Fibroblast of skin of left quadriceps (primary cell): ENCODE results near the gene LRIT3.

Source experiments
- DNase-seq, 2 experiments: peaks; one replicate each; pipeline ENCODE4 v3.0.0-alpha.2; 2013; ENCODE audit warnings: low read depth in 2 of 2

Gene LRIT3

DNA sequence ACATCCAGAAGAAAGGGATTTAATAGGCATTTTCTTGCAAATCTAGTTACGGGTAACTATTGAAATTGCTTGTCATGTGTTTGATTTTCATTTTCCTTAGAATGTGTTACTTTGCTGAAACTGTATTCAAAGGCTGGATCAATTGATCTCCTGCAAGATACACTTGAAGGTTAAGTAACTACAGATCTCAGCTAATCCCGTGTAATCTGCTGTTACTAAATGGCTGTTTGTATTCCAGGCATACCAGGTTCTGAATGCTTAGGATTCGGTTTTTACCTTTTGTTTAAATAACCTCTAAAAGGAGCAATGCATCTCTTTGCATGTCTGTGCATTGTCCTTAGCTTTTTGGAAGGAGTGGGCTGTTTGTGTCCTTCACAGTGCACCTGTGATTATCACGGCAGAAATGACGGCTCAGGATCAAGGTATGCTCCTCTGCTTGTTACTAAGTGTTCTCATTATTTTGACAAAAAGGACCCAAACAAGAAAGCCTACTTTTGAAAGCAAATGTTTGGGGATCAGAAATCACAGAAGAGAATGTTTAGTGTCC lies at the start of gene LRIT3:
Gene LRIT3, plus strand, starts transcription at position 212 of the 547 bp plus-strand sequence. Its CDS starts 95 bp downstream, at position 307.
- DNase-seq: no peak

- DNase-seq: no peak
These were observed 49.0 kb upstream of the LRIT3 start for GRCh38 chr4:109798866-109799265.

- DNase-seq: no peak
These were observed 46.7 kb upstream of the LRIT3 start for GRCh38 chr4:109801099-109801789.

- DNase-seq: peak; percentile 70 to 76
These were observed 46.0 kb upstream of the LRIT3 start, which contains the start of gene CFI for GRCh38 chr4:109801895-109802319. CFI (minus strand) TSS chr4:109801999; CDS start chr4:109801971, 28 bp downstream.

- peak; percentile 63 to 67 for DNase-seq
These were observed 43.9 kb upstream of the LRIT3 start for GRCh38 chr4:109803924-109804571.

DNA sequence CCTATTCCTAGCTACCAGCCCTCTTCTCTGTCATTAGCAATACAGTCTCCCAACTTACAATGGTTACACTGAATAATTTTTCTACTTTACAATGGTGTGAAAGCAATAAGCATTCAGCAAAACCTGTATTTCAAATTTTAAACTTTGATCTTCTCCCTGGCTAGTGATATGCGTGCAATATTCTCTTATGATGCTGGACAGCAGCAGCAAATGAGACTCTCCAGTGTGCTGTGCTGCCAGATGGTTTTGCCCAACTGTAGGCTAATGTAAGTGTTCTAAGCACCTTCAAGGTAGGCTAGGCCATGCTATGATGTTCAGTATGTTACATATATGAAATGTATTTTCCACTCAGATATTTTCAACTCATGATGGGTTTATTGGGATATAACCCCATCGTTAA lies 38.3 kb upstream of the LRIT3 start:
- no peak for DNase-seq

DNA sequence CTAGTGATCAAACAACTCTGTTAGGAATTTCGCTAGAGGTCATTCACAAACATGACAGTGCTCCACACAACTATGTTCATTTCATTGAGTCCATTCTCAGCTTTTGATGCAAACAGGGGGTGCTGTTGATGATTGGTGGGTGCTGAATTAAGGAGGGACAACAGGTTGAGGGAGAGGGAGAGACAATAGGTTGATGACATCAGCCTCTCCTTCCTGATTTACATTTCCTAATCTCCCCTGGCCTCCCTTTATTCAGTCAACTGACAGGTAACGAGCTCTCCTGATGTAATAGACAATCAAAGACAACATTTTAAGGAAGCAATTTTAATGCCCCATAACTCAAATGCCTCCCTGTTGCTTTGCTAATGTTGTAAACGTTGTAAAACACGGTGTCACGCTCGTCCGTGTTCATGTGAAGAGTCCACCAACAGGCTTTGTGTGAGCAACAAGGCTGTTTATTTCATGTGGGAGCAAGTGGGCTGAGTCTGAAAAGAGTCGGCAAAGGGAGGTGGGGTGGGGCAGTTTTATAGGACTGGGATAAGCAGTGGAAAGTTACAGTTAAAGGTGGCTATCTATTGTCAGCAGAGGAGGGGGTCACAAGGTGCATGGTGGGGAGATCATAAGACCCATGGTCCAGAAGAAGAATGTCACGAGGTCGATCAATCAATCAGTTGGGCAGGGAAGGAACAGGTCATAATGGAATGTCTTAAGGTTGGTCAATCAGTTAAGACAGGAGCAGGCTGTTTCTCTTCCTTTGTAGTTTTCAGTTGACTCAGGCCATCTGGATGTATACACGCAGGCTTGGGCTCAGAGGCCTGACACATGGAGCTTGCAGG lies 37.1 kb upstream of the LRIT3 start:
- DNase-seq: no peak

DNA sequence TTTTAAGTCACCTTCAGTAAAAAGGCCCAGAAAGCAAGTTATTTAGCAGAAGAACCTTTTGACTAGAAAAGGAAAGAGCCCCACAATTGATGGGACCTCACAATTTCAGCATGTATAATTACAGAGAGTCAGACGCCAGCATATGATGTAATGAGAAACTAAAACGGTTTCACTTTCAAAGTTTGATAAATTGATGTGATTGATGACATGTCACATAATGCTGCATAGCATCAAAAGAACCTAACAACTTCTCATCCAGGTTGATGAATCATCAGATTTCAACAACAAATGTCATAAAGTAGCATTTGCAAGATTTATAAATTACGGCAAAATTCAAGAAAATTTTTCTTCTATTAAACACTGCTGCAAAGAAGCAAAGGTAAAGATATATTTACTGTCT lies 36.2 kb upstream of the LRIT3 start:
- DNase-seq: no peak

DNA sequence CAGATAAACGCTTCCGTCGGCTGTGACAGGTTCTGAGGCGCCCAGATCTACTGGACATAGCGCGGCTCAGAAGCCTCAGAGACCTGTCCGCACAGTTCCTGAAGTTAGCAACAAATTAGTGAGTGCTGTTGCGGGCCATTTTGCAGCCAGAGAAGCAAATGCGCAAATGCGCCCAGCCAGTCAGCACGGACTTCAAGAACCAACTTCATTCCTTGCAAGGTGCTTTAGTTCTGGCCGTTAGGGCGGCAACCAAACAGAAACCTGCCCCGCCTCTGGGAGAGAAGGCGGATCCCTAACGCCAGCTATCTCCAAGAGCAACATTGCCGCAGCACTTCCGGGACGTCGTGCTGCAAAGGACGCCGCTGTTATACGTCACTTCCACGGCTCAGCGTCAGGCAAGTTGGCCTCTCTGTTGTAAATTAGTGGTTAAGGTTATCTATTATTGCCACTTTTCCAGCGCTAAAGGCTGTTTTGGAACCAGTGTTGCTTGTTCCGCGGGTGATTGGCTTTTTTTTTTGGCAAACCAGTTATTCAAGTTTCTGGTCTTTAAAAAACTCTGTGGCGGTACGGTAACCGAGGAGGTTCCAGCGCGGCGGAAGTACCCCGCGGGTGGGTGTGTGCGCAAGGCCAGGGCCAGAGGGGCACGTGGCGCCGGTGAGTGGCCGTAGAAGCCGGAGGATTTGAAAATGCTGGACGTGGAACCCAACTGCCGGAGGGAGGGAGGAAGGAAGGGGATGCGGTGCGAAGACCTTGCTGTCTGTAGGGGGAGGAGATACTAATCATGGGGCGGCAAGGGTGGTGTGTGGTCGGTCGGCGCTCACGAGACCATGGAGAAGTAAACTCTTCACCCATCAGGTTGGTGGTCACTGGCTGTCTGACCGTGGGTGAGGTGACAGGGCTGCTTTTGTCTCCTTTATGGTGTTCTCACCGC lies 32.5 kb upstream of the LRIT3 start, which contains the start of gene GAR1:
Gene GAR1, plus strand, starts transcription at position 612 of the 931 bp plus-strand sequence. CDS start 403 bp downstream, outside the sequence.
- DNase-seq: peak; percentile 75 to 78

- no peak for DNase-seq
These were observed 31.8 kb upstream of the LRIT3 start for GRCh38 chr4:109816082-109816442.

GRCh38 chr4:109816894-109817293 lies 31.0 kb upstream of the LRIT3 start:
- no peak for DNase-seq

DNA sequence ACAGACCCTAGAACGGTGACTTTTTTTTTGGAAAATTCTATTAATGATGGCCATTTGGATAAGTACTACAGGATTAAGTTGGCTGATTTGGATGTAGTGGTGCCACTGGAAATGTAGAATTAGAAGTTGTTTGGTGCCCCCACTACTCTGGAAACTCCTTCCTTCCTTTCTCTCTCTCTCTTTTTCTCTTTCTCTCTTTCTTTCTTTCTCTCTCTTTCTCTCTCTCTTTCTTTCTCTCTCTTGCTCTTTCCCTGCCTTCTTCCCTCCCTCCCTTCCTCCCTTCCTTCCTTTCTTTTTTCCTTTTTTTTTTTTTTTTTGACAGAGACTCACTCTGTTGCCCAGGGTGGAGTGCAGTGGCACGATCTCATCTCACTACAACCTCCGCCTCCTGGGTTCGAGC lies 29.6 kb upstream of the LRIT3 start:
- DNase-seq: no peak

- no peak for DNase-seq
These were observed 27.3 kb upstream of the LRIT3 start for GRCh38 chr4:109820563-109820962.

GRCh38 chr4:109821185-109821584 lies 26.7 kb upstream of the LRIT3 start:
- DNase-seq: no peak

- DNase-seq: no peak
These were observed 21.2 kb upstream of the LRIT3 start for GRCh38 chr4:109826719-109827118.

DNA sequence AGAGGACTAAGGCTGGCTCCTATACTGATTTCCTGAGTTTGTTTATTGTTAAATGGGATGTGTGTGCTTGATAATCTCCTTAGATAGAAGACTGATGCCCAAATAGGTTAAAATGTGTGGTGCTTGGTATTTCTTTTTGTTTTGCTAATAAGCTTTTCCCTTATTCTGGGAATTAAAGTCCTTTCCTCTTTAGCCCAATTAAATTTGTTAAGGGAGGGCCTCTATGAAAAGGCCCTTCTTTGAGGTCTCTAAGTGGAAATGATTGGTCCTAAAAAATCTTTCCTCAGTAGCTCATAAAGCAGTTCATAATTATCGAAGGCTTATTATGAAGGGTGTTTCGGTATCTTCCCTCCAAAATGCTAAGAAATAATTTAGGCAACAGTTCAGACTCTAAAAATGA lies 20.2 kb upstream of the LRIT3 start, which contains the start of gene RRH:
Gene RRH, plus strand, starts transcription at position 301 of the 400 bp plus-strand sequence. Its CDS starts 56 bp downstream, at position 357.
- DNase-seq: no peak

- no peak for DNase-seq
These were observed 14.2 kb upstream of the LRIT3 start for GRCh38 chr4:109833756-109834155.

DNA sequence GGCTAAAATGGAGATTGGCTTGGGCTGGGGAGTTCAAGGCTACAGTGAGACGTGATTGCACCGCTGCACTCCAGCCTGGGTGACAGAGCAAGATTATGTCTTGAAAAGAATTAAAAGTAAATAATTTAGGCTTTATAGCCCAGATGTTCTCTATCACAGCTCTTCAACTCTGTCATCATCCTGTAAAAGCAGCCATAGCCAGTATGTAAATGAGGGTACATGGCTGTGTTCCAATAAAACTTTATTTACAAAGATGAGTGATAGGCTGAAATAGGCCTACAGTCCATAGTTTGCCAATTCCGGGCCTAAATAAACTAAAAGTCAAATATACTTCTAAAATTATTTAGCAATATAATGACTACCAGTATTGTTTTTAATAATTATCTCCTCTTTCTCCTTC lies 10.9 kb upstream of the LRIT3 start:
- no peak for DNase-seq

DNA sequence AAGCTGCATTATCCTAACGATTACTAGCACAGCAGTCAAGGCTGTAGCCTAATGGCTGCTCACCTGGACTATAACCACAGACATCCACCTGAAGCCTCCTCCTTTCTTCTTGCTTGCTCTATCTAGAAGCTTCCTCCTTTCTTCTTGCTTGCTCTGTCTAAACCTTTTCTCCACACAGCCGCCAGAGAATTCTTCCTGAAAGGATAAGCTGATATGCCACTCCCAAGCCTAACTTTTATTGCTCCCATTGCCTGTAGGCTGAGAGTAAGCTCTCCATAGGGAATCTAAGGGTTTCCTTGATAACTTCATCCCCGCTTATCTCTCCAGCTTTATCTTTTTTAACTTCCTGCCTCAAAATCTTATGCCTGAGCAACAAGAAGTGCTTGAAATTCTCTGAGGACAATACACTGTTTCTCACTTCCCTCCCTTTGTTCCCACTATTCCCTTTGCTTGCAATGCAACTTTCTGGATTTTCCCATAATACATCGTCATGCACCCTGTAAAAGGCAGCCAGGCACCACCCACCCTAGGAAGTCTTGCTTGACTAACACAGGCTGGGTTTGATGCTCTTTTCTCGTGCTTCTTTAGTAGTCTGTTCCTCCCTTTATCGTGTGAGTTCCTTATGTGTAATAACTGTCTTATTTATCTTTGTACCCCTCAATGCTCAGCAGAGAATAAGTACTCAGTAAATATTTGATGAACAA lies 1.4 kb upstream of the LRIT3 start:
- DNase-seq: no peak

- DNase-seq: no peak
These were observed 594 bp downstream of the LRIT3 start for GRCh38 chr4:109848501-109848900.
